Esophagus muscularis mucosa (tissue), 4 donors: Measurements from ENCODE around the gene FHOD1. TPM values are rescaled to one million over a fixed set of nuclear protein-coding genes. Genes with fewer than 3 reads are reported as not detected.
A peak's percentile ranks its signal among the peaks of the same experiment; 100 is the strongest.

Experiments
- DNase-seq: peaks from one replicate; pipeline ENCODE4 v3.0.0-alpha.2; 2017; ENCODE audit errors: extremely low spot score
- H3K27ac ChIP-seq, 4 donors: fragments of 200-600 bp; sonication (generic); replicated peaks in 1 of 4; 1 replicate in 3 of 4; 2 replicates in 1 of 4; pipeline ENCODE4 v1.5.1; 2016 to 2019; ENCODE audit warnings: mild to moderate bottlenecking in 1 of 4
- H3K27me3 ChIP-seq, 4 donors: fragments of 200-600 bp; sonication (generic); one replicate each; pipeline versions ENCODE4 v1.5.1 to v1.6.0; 2016 to 2019
- H3K36me3 ChIP-seq, 4 donors: fragments of 200-600 bp; sonication (generic); one replicate each; pipeline ENCODE4 v1.5.1; 2016 to 2019
- H3K4me1 ChIP-seq, 4 donors: fragments of 200-600 bp; sonication (generic); one replicate each; pipeline ENCODE4 v1.5.1; 2016 to 2019
- H3K4me3 ChIP-seq, 4 donors: fragments of 200-600 bp; sonication (generic); 1 replicate in 2 of 4; 2 replicates in 2 of 4; pipeline ENCODE4 v1.5.1; 2016 to 2019; ENCODE audit warnings: mild to moderate bottlenecking in 4 of 4, moderate library complexity in 1 of 4
- H3K9me3 ChIP-seq, 4 donors: fragments of 200-600 bp; sonication (generic); 1 replicate in 3 of 4; 2 replicates in 1 of 4; pipeline ENCODE4 v1.5.1; 2016 to 2019
- EP300 ChIP-seq: sonication (generic); formaldehyde crosslinking; IDR thresholded peaks from one replicate; pipeline ENCODE4 v1.6.1; 2017; ENCODE audit warnings: antibody characterized with exemption
- POLR2A ChIP-seq: fragments of 450-650 bp; IDR thresholded peaks from one replicate; pipeline ENCODE4 v1.6.1; 2017; ENCODE audit warnings: antibody characterized with exemption, moderate library complexity, mild to moderate bottlenecking, low read depth
- POLR2AphosphoS5 ChIP-seq, 2 donors: sonication (generic); formaldehyde crosslinking; IDR thresholded peaks; one replicate each; pipeline ENCODE4 v1.6.1; 2017; ENCODE audit warnings: antibody characterized with exemption in 2 of 2
- WGBS: methylation state at CpG from one replicate; pipeline ENCODE4 v1.1.5; 2018; 5-methylcytosine and 5-hydroxymethylcytosine counted together
- intact Hi-C: fragments of 100-400 bp; cut with DNase I; formaldehyde crosslinking; loops from one replicate; pipeline ENCODE4 v1.15.1; 2023
- total RNA-seq, 4 donors: library from RNA; depleted of rRNA; stranded (reverse); fragments of >200 nt; gene quantifications; one replicate each; pipeline versions ENCODE4 v1.1.0 to v1.2.1, GENCODE V29; 2016
- TF ChIP-seq, protein P1 (sequence below), 3 experiments: fragments of 200-600 bp in 2 of 3; fragments of 450-650 bp in 1 of 3; sonication (generic) in 2 of 3; IDR thresholded peaks; one replicate each; pipeline ENCODE4 v1.5.1; 2017 to 2019; ENCODE audit warnings: antibody characterized with exemption in 3 of 3, mild to moderate bottlenecking in 2 of 3, moderate library complexity in 1 of 3

Gene FHOD1
- total RNA-seq, 4 donors from 2014 or later: 8.0 to 15.6 (median 10.0) TPM

DNA sequence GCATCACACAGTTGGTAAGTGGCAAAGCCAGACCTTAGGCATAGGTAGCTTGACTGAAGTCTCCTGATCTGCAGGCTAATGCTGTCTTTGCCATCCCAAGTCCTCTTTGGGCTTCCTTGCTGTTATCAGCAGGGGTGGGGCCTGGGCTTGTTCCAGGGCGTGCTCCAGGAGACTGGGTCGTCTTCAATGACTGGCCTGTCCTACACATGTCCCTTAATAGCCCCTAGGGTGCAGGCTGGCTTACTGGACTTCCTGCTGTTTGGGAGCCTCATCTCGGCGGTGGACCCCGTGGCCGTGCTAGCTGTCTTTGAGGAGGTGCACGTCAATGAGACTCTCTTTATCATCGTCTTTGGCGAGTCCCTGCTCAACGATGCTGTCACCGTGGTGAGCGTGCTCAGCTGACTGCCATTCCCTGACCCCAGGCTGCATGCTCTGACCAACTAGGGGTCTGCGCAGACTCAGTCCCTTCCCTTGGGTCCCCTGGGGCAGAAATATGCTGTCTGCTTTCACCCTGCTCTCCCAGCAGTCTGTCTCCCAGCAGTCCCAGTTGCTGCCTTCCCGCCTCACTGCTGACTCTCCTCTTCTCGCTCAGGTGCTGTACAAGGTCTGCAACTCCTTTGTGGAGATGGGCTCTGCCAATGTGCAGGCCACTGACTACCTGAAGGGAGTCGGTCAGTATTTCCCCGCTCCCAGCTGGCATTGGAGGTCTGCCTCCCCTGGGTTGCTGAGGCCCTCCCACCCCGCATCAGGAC, 7.7 kb upstream of the FHOD1 start:
- 91% methylated on average over 17 of the region's 18 CpGs for WGBS
- TF ChIP-seq EP300: no peak
- TF ChIP-seq, protein P1, sequence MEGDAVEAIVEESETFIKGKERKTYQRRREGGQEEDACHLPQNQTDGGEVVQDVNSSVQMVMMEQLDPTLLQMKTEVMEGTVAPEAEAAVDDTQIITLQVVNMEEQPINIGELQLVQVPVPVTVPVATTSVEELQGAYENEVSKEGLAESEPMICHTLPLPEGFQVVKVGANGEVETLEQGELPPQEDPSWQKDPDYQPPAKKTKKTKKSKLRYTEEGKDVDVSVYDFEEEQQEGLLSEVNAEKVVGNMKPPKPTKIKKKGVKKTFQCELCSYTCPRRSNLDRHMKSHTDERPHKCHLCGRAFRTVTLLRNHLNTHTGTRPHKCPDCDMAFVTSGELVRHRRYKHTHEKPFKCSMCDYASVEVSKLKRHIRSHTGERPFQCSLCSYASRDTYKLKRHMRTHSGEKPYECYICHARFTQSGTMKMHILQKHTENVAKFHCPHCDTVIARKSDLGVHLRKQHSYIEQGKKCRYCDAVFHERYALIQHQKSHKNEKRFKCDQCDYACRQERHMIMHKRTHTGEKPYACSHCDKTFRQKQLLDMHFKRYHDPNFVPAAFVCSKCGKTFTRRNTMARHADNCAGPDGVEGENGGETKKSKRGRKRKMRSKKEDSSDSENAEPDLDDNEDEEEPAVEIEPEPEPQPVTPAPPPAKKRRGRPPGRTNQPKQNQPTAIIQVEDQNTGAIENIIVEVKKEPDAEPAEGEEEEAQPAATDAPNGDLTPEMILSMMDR (IDR thresholded peaks at IDR 0.05): no peak
- no peak for TF ChIP-seq POLR2AphosphoS5 (IDR thresholded peaks at IDR 0.05)
- no peak for TF ChIP-seq POLR2A
- Histone ChIP-seq H3K9me3 (no peaks in the 10 kb centered on the region), H3K4me3 (no peak overlapping the region), H3K36me3 (no peaks in the 10 kb centered on the region), H3K4me1 (no peaks in the 10 kb centered on the region), H3K27ac (no peak overlapping the region), H3K27me3 (peaks cover 0 to 67% (median 7%) of the 10 kb centered on the region in 4 donors)
- intact Hi-C loops: no loop called here
- no peak for DNase-seq

DNA sequence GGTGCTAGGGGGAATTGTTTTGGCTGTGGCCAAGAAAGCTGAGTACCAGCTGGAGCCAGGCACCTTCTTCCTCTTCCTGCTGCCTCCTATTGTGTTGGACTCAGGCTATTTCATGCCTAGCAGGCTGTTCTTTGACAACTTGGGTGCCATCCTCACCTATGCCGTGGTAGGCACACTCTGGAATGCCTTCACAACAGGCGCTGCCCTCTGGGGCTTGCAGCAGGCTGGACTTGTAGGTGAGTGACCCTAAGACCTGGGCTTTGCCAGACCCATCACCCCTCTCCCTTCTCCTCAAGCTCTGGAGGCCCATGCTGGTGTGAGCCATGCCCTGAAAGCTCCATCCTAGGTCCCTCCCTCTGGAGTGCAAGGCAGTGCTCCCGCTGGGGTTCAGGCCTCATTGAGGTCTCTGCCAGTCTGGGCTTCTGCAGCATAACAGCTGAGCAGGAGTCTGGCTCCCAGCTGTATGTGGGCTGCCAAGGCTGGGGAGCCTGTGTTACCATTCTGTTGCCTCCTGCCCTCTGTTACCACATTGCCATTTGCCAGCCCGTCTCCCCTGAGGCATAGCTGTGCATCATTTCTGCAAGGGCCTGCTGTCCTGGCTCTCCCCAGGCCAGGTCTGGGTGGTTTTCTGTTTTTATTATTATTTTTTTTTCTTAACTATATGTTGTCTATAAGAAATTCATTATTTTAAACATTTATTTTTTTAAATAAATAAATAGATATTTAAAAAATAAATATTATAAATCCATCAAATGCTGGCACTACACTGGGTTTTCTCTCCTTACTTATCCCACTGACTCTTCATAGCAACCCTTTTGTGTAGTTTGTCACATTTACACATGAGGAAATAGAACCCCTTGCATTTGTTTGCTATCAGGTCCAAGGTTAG, 5.6 kb upstream of the FHOD1 start:
- WGBS: 94% methylated on average over 1 of the region's 4 CpGs
- Histone ChIP-seq H3K36me3 (no peaks in the 10 kb centered on the region), H3K27me3 (peaks cover 0 to 78% (median 11%) of the 10 kb centered on the region in 4 donors), H3K27ac (no peak overlapping the region), H3K9me3 (no peaks in the 10 kb centered on the region), H3K4me3 (no peak overlapping the region), H3K4me1 (peaks cover 16 to 19% (median 16%) of the 10 kb centered on the region in 4 donors)
- DNase-seq: no peak
- intact Hi-C loops: no loop called here
- TF ChIP-seq POLR2AphosphoS5 (IDR thresholded peaks at IDR 0.05) (no peak), EP300 (no peak), POLR2A (no peak)
- TF ChIP-seq, protein P1 (IDR thresholded peaks at IDR 0.05): no peak

DNA sequence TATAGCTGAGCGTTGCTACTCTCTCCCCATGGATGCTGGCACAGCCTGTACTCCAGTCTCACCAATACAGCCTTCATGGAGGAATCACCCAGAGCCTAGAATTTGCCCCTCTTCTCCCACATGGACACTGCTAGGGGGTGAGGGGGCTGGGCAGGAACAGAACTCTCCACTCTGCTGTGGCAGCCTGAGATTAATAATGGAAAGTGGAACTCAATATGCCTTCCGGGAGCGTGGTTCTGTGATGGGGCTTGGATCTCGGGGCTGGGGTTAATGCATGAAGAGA, 2.7 kb upstream of the FHOD1 start:
- intact Hi-C loops: no loop called here
- Histone ChIP-seq H3K9me3 (no peaks in the 10 kb centered on the region), H3K27ac (no peak overlapping the region), H3K4me3 (no peak overlapping the region), H3K4me1 (peaks cover 31 to 46% (median 39%) of the 10 kb centered on the region in 4 donors), H3K36me3 (no peaks in the 10 kb centered on the region), H3K27me3 (peaks cover 0 to 55% (median 9%) of the 10 kb centered on the region in 4 donors)
- no peak for TF ChIP-seq POLR2AphosphoS5 (IDR thresholded peaks at IDR 0.05)
- TF ChIP-seq EP300: no peak
- TF ChIP-seq POLR2A: no peak
- TF ChIP-seq, protein P1 (IDR thresholded peaks at IDR 0.05): no peak
- 87% methylated on average over 4 of the region's 4 CpGs for WGBS
- no peak for DNase-seq

DNA sequence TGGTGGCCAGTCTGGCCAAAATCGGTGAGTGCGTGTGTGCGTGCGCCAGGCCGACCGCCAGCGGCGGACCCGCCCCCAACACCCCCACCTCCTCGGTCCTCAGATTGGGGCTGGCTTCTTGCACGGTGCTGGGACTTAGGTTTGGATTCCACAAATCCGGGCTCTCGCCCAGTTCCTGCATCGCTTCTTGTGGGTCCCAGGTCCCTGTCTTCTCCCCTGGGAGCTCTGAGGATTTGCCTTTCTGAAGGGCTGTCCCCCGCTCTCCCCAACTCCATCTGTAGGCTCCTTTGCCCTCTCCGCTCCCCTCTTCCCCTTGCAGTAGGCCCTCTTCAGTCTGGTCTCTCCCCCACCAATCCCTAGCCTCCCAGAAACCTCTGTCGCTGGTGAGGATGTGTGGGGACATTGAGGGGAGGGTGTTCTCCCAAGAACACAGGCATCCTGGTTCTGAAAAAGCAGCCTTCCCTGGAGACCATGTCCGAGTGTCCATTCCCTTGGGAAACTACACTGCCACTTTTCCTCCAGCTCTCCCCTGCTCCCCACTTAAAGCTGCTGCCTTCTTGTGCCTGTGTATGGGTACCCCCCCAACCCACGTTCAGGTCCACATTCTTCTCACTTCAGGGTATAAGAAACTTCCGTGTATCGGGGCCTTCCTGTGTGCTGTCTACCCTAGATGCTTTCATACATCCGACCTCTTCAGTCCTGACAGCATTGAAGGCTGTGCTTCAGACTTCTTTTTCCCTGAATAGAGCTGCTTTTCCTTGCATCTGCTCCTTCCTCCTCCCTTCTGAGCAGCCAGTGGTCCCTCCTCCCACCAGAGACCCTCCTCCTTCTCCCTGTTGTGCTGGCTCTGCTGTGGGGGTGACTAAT, 2.1 kb upstream of the FHOD1 start:
- DNase-seq: no peak
- TF ChIP-seq, protein P1 (IDR thresholded peaks at IDR 0.05): no peak
- TF ChIP-seq POLR2A (no peak), EP300 (no peak), POLR2AphosphoS5 (IDR thresholded peaks at IDR 0.05) (no peak)
- Histone ChIP-seq H3K4me1 (peaks cover 37 to 52% (median 45%) of the 10 kb centered on the region in 4 donors), H3K4me3 (peak overlapping the region; percentile 70 to 75 (median 74)), H3K27me3 (peaks cover 0 to 49% (median 9%) of the 10 kb centered on the region in 4 donors), H3K27ac (no peak overlapping the region), H3K9me3 (no peaks in the 10 kb centered on the region), H3K36me3 (no peaks in the 10 kb centered on the region)
- intact Hi-C loops: no loop called here
- 35% methylated on average over 10 of the region's 22 CpGs for WGBS
